A172 (cell line): ENCODE measurements around the gene OR6Y1. TPM values are rescaled to one million over a fixed set of nuclear protein-coding genes. Genes with fewer than 3 reads are reported as not detected.
A peak's percentile ranks its signal among the peaks of the same experiment; 100 is the strongest.

Experiments
- DNase-seq: peaks from one replicate; pipeline ENCODE4 v3.0.0-alpha.2; 2015; ENCODE audit warnings: low spot score
- total RNA-seq: library from RNA; depleted of rRNA; stranded (reverse); fragments of >200 nt; shearing (Covaris generic); gene quantifications from 2 replicates; pipeline ENCODE4 v1.2.3, GENCODE V29; 2014; rRNA removed

OR6Y1 gene
- total RNA-seq, result not detected in 2 replicates

GRCh38 chr1:158554352-158554751, at the start of gene OR6Y1:
Gene OR6Y1 (minus strand): TSS chr1:158554405. CDS start chr1:158548105, 6,300 bp downstream.
- no peak for DNase-seq

- DNase-seq, result no peak
Measured at GRCh38 chr1:158600735-158601134, 46.5 kb upstream of the OR6Y1 start.

- DNase-seq, result no peak
Measured at GRCh38 chr1:158586942-158587341, 32.7 kb upstream of the OR6Y1 start.

GRCh38 chr1:158583962-158584361, 29.8 kb upstream of the OR6Y1 start:
- no peak for DNase-seq

- no peak for DNase-seq
Measured at GRCh38 chr1:158579733-158580132, 25.5 kb upstream of the OR6Y1 start, which contains the start of gene OR10X1. Gene OR10X1 (minus strand): TSS chr1:158579899. CDS start chr1:158579899, 0 bp downstream.

GRCh38 chr1:158577561-158577960, 23.4 kb upstream of the OR6Y1 start:
- no peak for DNase-seq

GRCh38 chr1:158572226-158572625, 18.0 kb upstream of the OR6Y1 start:
- DNase-seq, result no peak

GRCh38 chr1:158570480-158570879, 16.3 kb upstream of the OR6Y1 start, which contains the start of gene OR6P1:
Gene OR6P1 (minus strand): TSS chr1:158570580. CDS start chr1:158563604, 6,976 bp downstream.
- DNase-seq, result no peak

GRCh38 chr1:158564608-158565007, 10.4 kb upstream of the OR6Y1 start:
- no peak for DNase-seq

- DNase-seq, result no peak
Measured at GRCh38 chr1:158563853-158564252, 9.6 kb upstream of the OR6Y1 start.

- DNase-seq, result no peak
Measured at GRCh38 chr1:158559696-158560095, 5.5 kb upstream of the OR6Y1 start.

- no peak for DNase-seq
Measured at GRCh38 chr1:158552296-158552695, 1.9 kb downstream of the OR6Y1 start.

- DNase-seq, result no peak
Measured at GRCh38 chr1:158547533-158547932, 6.7 kb downstream of the OR6Y1 start.

- no peak for DNase-seq
Measured at GRCh38 chr1:158537609-158538008, 16.6 kb downstream of the OR6Y1 start.

- no peak for DNase-seq
Measured at GRCh38 chr1:158534496-158534895, 19.7 kb downstream of the OR6Y1 start.

- peak; percentile 27 for DNase-seq
Measured at GRCh38 chr1:158527190-158527815, 26.9 kb downstream of the OR6Y1 start.

GRCh38 chr1:158521666-158522058, 32.5 kb downstream of the OR6Y1 start:
- no peak for DNase-seq

GRCh38 chr1:158520955-158521665, 33.1 kb downstream of the OR6Y1 start:
- DNase-seq, result no peak

GRCh38 chr1:158520021-158520420, 34.2 kb downstream of the OR6Y1 start:
- DNase-seq, result no peak

- no peak for DNase-seq
Measured at GRCh38 chr1:158516966-158517365, 37.2 kb downstream of the OR6Y1 start.

GRCh38 chr1:158509471-158510156, 44.6 kb downstream of the OR6Y1 start:
- DNase-seq, result no peak

GRCh38 chr1:158507511-158507910, 46.7 kb downstream of the OR6Y1 start:
- DNase-seq, result no peak
